Measurements from ENCODE around the gene EWSR1.

The EWSR1 gene

DNA sequence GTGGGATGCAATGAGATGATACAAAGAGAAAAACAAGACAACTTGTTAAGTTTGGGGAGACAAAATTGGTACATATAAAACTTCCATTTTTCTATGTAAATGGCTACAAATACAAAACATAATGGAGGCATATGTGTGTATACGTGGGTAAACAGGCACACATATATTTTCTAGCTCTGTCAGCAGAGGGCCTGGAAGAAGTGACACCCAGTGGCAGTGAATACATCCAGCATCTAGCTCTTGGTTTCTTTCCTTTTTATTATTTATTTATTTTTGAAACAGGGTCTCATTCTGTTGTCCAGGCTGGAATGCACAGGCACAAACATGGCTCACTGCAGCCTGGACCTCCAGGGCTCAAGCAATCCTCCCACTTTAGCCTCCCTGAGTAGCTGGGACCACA, 52.5 kb downstream of the EWSR1 start:
- DNase-seq = peak; percentile 58

GRCh38 chr22:29323641-29324040, 55.6 kb downstream of the EWSR1 start:
- DNase-seq = no peak

DNA sequence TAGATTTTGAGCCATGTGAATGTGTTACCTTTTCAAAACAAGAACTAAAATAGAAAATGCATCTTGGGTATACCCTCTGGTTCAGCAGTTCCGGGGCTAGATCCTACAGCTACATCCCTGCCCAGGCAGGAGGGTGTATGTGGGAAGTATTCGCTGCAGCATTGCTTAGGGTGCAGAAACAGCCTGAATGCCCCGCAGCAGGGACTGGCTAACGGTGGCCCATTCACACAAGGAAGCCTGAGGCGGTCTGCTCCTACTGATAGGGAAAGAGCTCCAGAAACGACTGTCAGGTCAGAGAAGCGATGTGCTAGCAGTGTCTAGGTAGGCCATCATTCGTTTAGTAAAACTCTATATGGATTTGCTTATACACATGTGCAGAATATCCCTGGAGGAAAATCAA, 57.3 kb downstream of the EWSR1 start:
- no peak for DNase-seq

DNA sequence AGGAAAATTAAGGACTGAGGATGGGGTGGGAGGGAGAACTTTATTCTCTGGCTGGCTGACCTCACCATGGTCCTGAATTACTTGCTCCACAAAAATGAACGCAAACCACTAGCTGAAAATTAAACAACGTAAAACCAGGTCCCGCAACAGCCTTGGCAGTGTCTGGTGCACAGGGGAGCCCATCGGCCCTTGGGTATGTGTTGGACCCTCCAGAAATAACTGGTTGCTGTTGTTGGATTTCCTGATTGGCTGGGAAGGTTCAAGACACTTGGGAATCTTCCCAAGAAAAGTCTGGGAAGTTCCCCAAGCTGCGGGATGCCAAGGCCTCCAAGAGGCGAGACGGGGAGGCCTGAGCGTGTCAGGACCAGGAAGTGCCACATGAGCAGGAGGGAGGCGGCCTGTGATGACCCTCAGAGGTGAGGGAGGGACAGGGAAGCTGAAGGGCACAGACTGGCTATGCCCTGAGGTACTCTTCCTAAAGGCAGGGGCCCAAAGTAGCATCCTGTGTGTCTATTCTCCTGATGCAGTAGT, 57.8 kb downstream of the EWSR1 start:
- DNase-seq = no peak

DNA sequence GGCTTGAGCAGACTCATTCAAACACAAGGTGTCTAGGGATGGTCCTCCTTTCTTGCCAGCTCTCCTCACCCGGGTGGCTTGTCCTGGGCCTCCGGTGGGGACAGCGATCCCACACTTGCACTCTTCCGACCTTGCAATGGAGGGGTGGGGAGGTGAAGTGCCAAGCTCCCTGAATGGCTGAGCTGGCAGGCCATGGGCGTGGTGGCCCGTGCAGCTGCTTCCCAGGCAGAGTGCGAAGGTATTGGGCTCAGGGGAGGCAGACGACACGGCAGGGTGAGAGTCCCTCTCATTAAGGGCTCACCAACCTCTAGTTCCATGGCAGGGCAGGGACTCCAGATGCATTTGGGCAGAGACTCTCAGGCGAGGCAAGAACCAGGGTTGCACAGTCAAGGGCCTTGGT, 58.4 kb downstream of the EWSR1 start:
- no peak for DNase-seq

DNA sequence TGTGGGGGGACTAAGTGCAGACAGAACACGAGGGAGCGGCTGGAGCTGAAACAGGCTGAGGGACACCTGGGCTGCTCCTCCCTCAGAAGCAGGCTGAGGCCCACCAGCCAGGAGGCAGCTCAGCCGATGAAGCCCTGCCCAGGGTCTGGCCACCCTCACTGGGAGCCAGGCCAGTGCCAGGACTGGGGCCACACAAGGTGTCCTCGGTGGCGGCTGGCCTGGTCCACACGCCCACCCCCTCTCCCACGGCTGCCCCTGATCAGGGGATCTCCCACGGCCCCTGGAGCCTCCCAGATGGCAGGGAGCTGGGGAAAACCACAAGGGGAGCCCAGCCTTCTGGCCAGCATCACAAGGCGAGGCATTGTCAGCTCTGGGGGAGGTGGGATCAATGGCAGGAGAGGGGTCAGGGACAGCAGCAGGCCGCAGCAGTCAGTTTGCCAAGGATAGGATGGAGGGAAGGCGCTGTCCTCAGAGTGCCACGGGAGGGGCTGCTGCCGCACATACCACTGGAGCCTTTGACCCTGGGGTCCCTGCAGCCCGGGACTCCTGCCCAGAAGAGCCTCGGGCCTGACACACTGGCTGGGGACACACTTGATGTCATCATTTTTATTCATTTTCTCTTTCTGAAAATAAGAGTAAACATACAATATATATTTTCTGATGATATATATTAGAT, 59.2 kb downstream of the EWSR1 start:
- DNase-seq = no peak

DNA sequence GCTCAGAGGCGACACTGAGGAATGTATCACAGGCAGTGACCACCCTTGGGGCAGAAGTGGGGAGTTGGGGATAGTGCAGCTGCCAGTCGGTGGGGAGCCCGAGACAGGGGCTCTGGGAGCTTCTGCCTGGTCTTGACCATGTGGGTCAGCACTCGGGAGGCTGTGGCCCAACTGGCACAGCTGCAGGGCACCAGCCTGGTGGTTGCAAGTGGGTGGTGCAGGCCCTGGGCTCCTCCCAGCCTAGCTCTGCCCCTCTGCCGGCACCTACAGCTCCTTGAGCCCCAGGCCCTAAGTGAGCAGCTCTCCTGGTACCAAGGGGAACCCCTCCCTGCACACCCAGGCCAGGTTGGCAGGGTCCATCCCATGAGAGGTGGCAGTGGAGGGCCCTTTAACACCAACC, 60.0 kb downstream of the EWSR1 start:
- no peak for DNase-seq

DNA sequence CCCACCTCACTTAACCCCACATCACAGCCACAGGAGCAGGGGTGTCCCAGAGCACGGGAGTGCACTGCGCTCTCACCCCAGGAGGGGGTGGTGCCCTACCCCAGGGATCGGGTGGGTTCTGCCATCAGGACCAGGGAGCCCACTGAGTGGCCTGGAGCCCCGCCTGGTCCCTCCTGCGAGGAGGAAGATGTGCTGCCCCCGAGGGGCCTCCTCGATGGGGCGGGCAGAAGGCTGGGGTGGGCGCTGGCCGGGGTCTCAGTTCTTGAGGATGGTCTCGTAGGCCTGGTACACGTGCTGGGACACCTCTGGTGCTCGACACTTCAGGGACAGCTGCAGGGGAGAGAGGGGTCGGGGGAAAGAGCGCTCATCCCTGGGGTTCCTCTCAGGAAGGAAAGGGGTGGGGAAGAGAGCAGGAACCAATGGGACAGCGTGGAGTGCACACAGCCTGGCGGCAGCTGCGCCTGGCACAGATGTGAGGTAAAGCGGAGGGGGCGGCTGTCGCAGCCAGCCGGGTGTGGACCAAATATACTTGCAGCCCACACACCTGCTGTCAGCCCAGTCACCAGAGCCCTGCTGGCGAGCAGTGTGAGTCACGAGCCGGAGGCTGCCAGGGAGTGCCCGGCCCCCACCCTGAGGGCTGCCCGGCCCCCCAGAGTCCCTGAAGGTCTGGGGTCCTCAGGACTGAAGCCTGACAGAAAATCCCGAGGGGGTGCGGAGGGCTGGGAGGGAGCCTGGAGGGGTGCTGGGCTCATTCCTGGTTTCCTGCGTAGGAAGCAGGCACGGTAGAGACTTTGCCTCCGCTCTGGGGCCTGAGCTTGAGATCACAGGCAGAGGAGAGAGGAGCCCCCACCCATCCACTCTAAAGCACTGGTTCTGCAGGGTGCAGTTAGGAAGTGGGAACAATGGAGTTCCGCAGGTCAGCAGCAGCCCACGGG, 60.8 kb downstream of the EWSR1 start:
- no peak for DNase-seq

DNA sequence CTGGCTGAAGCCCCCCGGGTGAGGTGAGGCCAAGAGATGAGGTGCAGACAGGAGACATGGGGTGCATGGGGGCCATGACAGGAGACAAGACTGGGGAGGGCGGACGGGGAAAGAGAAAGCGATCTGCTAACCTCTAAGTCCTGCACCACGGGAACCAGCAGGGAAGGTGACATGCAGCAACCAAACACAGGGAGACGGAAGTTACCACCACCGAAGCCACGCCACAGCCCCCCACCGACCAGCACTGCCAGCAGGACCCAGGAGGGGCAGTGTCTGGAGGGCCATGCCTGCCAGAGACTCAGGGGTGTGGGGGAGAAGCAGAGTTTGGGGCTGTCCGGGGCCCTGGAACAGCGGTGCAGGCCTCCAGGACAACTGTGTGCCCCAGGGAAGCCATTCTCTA, 61.5 kb downstream of the EWSR1 start:
- no peak for DNase-seq

GRCh38 chr22:29330291-29330690, 62.2 kb downstream of the EWSR1 start:
- no peak for DNase-seq

DNA sequence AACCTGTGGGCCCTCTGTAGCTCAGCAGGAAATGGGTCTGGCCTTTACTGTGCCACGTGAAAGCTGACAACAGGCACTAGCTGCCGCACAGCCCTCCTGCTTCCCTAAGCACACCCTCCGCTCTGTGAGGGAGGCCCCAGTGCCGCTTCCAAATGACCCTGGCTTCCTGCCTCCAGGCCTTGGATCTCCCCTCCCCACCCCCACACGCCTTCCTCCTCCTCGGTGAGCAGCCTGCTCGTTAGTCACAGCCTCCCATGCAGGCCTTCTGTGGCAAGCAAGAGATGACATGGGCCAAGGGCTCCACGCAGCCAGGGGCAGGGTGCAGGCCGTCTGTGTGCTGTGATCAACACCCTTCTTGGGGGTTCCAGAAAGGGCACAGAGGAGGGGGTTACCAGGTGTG, 62.7 kb downstream of the EWSR1 start:
- DNase-seq = no peak

DNA sequence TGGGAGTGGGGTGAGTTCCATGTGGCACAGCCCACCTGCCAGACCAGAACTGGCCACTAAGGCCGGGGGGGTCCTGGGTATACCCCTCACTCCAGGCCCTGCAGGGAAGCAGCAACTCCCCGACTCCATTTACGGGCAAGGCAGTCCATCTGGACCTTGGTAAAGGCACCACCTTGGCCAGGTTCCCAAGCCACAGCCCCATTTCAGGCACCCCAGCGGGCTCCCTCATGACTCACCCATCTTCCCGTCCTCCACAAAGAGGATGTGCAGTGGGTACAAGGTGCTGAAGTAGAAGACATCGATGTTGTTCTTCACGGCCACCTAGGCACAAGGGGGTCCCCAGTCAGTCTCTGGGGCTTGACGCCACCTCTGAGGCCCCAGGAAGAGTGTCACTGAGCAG, 63.1 kb downstream of the EWSR1 start:
- DNase-seq = no peak

DNA sequence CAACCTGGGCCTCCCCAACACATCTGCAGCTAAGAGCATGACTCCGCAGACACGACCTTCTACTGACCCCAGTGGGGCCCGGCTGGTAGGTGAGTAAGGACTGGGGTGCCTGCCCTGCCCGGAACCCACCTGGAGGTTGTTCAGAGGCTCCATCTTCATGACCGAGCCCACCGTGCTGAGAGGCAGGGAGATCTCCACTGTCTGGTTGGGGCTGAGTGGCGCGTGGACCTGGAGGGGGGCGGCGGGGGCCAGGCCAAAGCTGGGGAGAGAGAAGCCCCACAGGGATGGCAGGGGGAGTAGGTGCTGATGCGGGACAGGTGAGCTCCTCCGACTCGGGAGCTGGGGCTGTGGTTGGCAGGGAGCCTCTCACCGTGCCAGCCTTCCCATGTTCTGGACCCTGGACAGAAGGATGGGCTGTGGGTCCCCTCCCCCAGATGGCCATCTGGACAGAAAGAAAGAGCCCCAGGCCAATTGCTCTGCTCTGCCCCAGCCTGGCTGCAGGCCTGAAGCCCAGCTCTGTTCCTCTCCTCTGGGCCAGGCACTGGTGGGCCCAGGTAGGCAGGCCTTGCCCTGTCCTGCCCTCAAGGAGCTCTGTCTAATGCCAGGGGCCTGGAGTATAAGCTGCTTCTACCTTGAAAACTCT, 63.7 kb downstream of the EWSR1 start:
- DNase-seq = no peak

DNA sequence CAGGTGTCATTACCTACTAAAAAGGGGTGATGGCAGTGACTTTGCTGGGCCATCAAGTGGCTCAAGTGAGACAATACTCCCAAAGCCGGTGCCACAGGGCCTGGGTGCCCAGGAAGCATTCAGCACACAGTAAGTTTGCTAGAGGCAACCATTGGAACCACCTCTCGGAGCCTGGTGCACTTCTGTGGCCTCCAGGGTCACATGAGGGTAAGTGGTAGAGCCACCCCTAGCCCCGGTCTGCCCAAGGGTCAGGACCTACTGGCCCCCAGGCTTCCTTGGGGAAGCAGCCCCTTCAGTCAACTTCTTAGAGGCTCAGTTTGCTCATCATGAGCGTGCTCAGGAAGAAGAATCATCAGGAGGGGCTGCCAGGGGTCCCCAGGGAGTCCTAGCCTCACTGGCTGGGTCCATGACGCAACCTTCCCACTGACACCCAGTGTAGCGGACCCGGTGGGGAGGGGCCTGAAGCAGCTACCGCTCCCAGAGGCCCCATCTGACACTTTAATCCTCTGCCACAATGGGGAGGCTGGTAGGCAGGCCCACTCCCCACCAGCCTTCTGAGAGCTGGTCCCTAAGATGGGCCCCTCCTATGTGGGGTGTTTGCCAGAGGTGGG, 64.9 kb downstream of the EWSR1 start:
- no peak for DNase-seq

- no peak for DNase-seq
Observed at GRCh38 chr22:29334148-29334547, 66.1 kb downstream of the EWSR1 start.

- DNase-seq = no peak
Observed at GRCh38 chr22:29334696-29335344, 66.8 kb downstream of the EWSR1 start.

DNA sequence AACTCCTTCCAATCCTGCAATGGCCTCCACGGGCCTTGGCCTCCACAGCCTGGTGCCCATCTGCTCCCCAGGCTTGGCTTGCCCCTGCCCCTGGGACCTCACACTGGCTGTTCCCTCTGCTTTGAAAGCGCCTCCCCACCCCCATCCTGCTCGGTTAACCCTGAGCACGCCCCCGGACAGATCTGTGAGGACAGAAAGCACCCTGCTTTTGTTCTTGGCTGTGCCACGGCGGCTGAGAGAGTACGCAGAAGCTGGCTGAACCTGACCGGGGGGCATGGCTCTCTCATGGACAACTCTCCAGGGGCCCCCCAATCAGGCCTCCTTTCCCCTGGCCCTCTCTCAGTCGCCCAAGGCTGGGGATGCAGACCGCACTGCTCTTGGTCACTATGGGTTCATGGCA, 67.6 kb downstream of the EWSR1 start:
- no peak for DNase-seq

- no peak for DNase-seq
Observed at GRCh38 chr22:29336751-29337490, 68.9 kb downstream of the EWSR1 start.

GRCh38 chr22:29337631-29338284, 69.7 kb downstream of the EWSR1 start:
- DNase-seq = no peak

GRCh38 chr22:29338398-29338797, 70.3 kb downstream of the EWSR1 start:
- DNase-seq = no peak
